UCSD-AML1 (cell line): ENCODE results near the gene KAZN.
"Not testable (repeated sequence)": the region's sequence is repeated elsewhere in the genome, so short reads cannot be mapped to it uniquely, and the experiment has no call there.

Experiments
- DNase-seq: peaks from one replicate; lab custom pipeline; 2025; ENCODE audit not compliant: unreplicated experiment; lab: John Stamatoyannopoulos, UW

KAZN gene

GRCh38 chr1:15115542-15116330 lies 517.3 kb downstream of the KAZN start:
- no peak for DNase-seq

GRCh38 chr1:15116966-15117365 lies 518.5 kb downstream of the KAZN start:
- no peak for DNase-seq

- no peak for DNase-seq
Measured at GRCh38 chr1:15117671-15118325, 519.3 kb downstream of the KAZN start.

- DNase-seq, result no peak
Measured at GRCh38 chr1:15118579-15118978, 520.1 kb downstream of the KAZN start.

GRCh38 chr1:15120251-15120945 lies 521.9 kb downstream of the KAZN start:
- DNase-seq, result no peak

- no peak for DNase-seq
Measured at GRCh38 chr1:15122331-15122730, 523.8 kb downstream of the KAZN start.

- DNase-seq, result no peak
Measured at GRCh38 chr1:15123270-15123669, 524.8 kb downstream of the KAZN start.

GRCh38 chr1:15123925-15124324 lies 525.4 kb downstream of the KAZN start:
- DNase-seq, result no peak

GRCh38 chr1:15124362-15125100 lies 526.0 kb downstream of the KAZN start:
- DNase-seq, result no peak

GRCh38 chr1:15125101-15125745 lies 526.7 kb downstream of the KAZN start:
- no peak for DNase-seq

- DNase-seq, result no peak
Measured at GRCh38 chr1:15128077-15128476, 529.6 kb downstream of the KAZN start.

GRCh38 chr1:15128520-15129313 lies 530.2 kb downstream of the KAZN start:
- DNase-seq, result peak; percentile 87

- DNase-seq, result no peak
Measured at GRCh38 chr1:15129944-15130343, 531.5 kb downstream of the KAZN start.

- no peak for DNase-seq
Measured at GRCh38 chr1:15130607-15131006, 532.1 kb downstream of the KAZN start.

- DNase-seq, result no peak
Measured at GRCh38 chr1:15132965-15133364, 534.5 kb downstream of the KAZN start.

- DNase-seq, result no peak
Measured at GRCh38 chr1:15134285-15134684, 535.8 kb downstream of the KAZN start.

- DNase-seq, result not testable (repeated sequence)
Measured at GRCh38 chr1:15135604-15136003, 537.1 kb downstream of the KAZN start.

GRCh38 chr1:15137809-15138208 lies 539.3 kb downstream of the KAZN start:
- DNase-seq, result peak; percentile 37

- no peak for DNase-seq
Measured at GRCh38 chr1:15139654-15140350, 541.3 kb downstream of the KAZN start.
